Mesenchymal stem cell (in vitro differentiated cells and primary cell): ENCODE results near the gene RDH16.
A peak's percentile ranks its signal among the peaks of the same experiment; 100 is the strongest.

Experiments used
- DNase-seq: peaks from one replicate; pipeline ENCODE4 v3.0.0-alpha.2; 2013
- H2AFZ ChIP-seq: one replicate; pipeline ENCODE4 v1.6.1; 2013; ENCODE audit warnings: low read depth, mild to moderate bottlenecking, control low read depth, inconsistent platforms, low read length, moderate library complexity
- H2AK5ac ChIP-seq: 2 replicates; pipeline ENCODE4 v1.6.1; 2013; ENCODE audit warnings: low read length, moderate library complexity, mild to moderate bottlenecking, inconsistent platforms; ENCODE audit not compliant: severe bottlenecking
- H2BK120ac ChIP-seq: one replicate; pipeline ENCODE4 v1.6.1; 2013; ENCODE audit warnings: low read depth, mild to moderate bottlenecking, inconsistent platforms, low read length, moderate library complexity
- H2BK12ac ChIP-seq, 2 experiments: one replicate each; pipeline ENCODE4 v1.6.1; 2013; ENCODE audit warnings: inconsistent platforms in 2 of 2, low read length in 2 of 2, mild to moderate bottlenecking in 2 of 2, moderate library complexity in 2 of 2, control low read depth in 1 of 2
- H2BK15ac ChIP-seq: one replicate; pipeline ENCODE4 v1.6.1; 2013; ENCODE audit warnings: mild to moderate bottlenecking, low read depth, inconsistent platforms; ENCODE audit not compliant: poor library complexity, severe bottlenecking
- H2BK5ac ChIP-seq: 2 replicates; pipeline ENCODE4 v1.6.1; 2013; ENCODE audit warnings: low read depth, mild to moderate bottlenecking, low read length, control low read depth, inconsistent platforms; ENCODE audit not compliant: poor library complexity, severe bottlenecking
- H3K14ac ChIP-seq, 2 experiments: one replicate each; pipeline ENCODE4 v1.6.1; 2013; ENCODE audit warnings: inconsistent platforms in 2 of 2, low read length in 2 of 2, control low read depth in 1 of 2, mild to moderate bottlenecking in 1 of 2, moderate library complexity in 1 of 2
- H3K18ac ChIP-seq, 2 experiments: one replicate each; pipeline ENCODE4 v1.6.1; 2013; ENCODE audit warnings: inconsistent platforms in 2 of 2, low read length in 2 of 2, control low read depth in 1 of 2, low read depth in 1 of 2, mild to moderate bottlenecking in 1 of 2
- H3K23ac ChIP-seq, 2 experiments: one replicate each; pipeline ENCODE4 v1.6.1; 2013; ENCODE audit warnings: inconsistent platforms in 2 of 2, low read length in 2 of 2, mild to moderate bottlenecking in 2 of 2, moderate library complexity in 2 of 2, control low read depth in 1 of 2
- H3K27ac ChIP-seq: 2 replicates; pipeline ENCODE4 v1.5.1; 2013; ENCODE audit warnings: mild to moderate bottlenecking, moderate library complexity, low read length, control low read depth, inconsistent platforms; ENCODE audit not compliant: poor library complexity, severe bottlenecking
- H3K27me3 ChIP-seq, 2 experiments: 2 replicates each; pipeline versions ENCODE4 v1.6.1 to v1.7.0; 2013; ENCODE audit warnings: low read length in 2 of 2, mild to moderate bottlenecking in 2 of 2, moderate library complexity in 2 of 2, control low read depth in 1 of 2, inconsistent platforms in 1 of 2; ENCODE audit not compliant: control insufficient read depth in 1 of 2, insufficient read depth in 1 of 2
- H3K36me3 ChIP-seq, 2 experiments: 2 replicates each; pipeline versions ENCODE4 v1.6.1 to v1.7.0; 2013; ENCODE audit warnings: low read length in 2 of 2, control low read depth in 1 of 2, inconsistent platforms in 1 of 2, low read depth in 1 of 2, mild to moderate bottlenecking in 1 of 2; ENCODE audit not compliant: insufficient read depth in 2 of 2, control insufficient read depth in 1 of 2
- H3K4ac ChIP-seq, 2 experiments: one replicate each; pipeline ENCODE4 v1.6.1; 2013; ENCODE audit warnings: inconsistent platforms in 2 of 2, low read length in 2 of 2, mild to moderate bottlenecking in 2 of 2, moderate library complexity in 2 of 2, control low read depth in 1 of 2, low read depth in 1 of 2
- H3K4me1 ChIP-seq: 2 replicates; pipeline ENCODE4 v1.6.1; 2013; ENCODE audit warnings: low read depth, low read length, control low read depth; ENCODE audit not compliant: control insufficient read depth, insufficient read depth
- H3K4me2 ChIP-seq: 2 replicates; pipeline ENCODE4 v1.6.1; 2013; ENCODE audit warnings: low read length, mild to moderate bottlenecking, inconsistent platforms; ENCODE audit not compliant: poor library complexity, severe bottlenecking
- H3K4me3 ChIP-seq, 2 experiments: 2 replicates each; pipeline versions ENCODE4 v1.5.1 to v1.7.0; 2013; ENCODE audit warnings: low read length in 2 of 2, mild to moderate bottlenecking in 2 of 2, control low read depth in 1 of 2, low read depth in 1 of 2; ENCODE audit not compliant: insufficient read depth in 1 of 2
- H3K79me1 ChIP-seq: replicated peaks from 2 replicates; pipeline ENCODE4 v1.6.1; 2013; ENCODE audit warnings: mild to moderate bottlenecking, control low read depth, low read length, inconsistent platforms; ENCODE audit not compliant: poor library complexity, severe bottlenecking
- H3K9ac ChIP-seq: 2 replicates; pipeline ENCODE4 v1.7.0; 2013; ENCODE audit warnings: mild to moderate bottlenecking, low read length, moderate library complexity
- H3K9me3 ChIP-seq: 2 replicates; pipeline ENCODE4 v1.7.0; 2013; ENCODE audit warnings: mild to moderate bottlenecking, low read length; ENCODE audit not compliant: control insufficient read depth
- H4K8ac ChIP-seq: one replicate; pipeline ENCODE4 v1.6.1; 2013; ENCODE audit warnings: inconsistent platforms, mild to moderate bottlenecking, low read length, moderate library complexity
- H4K91ac ChIP-seq: one replicate; pipeline ENCODE4 v1.6.1; 2013; ENCODE audit warnings: mild to moderate bottlenecking, low read length, inconsistent platforms
- WGBS: methylation state at CpG from one replicate; pipeline ENCODE4 v1.1.7; 2013; ENCODE audit warnings: mixed read lengths; 5-methylcytosine and 5-hydroxymethylcytosine counted together

RDH16 gene

GRCh38 chr12:56930241-56930640 lies 27.2 kb downstream of the RDH16 start:
- H3K18ac ChIP-seq = no peak overlapping the region
- no peaks in the 10 kb centered on the region for H3K9me3 ChIP-seq
- H3K27ac ChIP-seq = no peak overlapping the region
- peaks cover 2% of the 10 kb centered on the region for H3K4me1 ChIP-seq
- H3K4ac ChIP-seq = no peak overlapping the region
- H3K4me2 ChIP-seq = no peak overlapping the region
- no peak overlapping the region for H2AK5ac ChIP-seq
- H2BK12ac ChIP-seq = peak overlapping the region; percentile 2 to 74
- H3K4me3 ChIP-seq = no peak overlapping the region
- no peak overlapping the region for H3K23ac ChIP-seq
- WGBS = 87% methylated on average over 8 of the region's 8 CpGs
- H3K36me3 ChIP-seq = no peaks in the 10 kb centered on the region
- no peak overlapping the region for H4K8ac ChIP-seq
- H3K79me1 ChIP-seq = no peaks in the 10 kb centered on the region
- peak overlapping the region; percentile 18 for H4K91ac ChIP-seq
- no peak overlapping the region for H2BK5ac ChIP-seq
- H2AFZ ChIP-seq = no peak overlapping the region
- H3K9ac ChIP-seq = no peak overlapping the region
- peaks cover 50 to 51% of the 10 kb centered on the region in 2 experiments for H3K27me3 ChIP-seq
- DNase-seq = no peak
- peak overlapping the region; percentile 13 for H2BK120ac ChIP-seq
- no peak overlapping the region for H3K14ac ChIP-seq
- peak overlapping the region; percentile 44 for H2BK15ac ChIP-seq

GRCh38 chr12:56929780-56930179 lies 27.6 kb downstream of the RDH16 start:
- Histone ChIP-seq H3K27me3 (peaks cover 48 to 51% of the 10 kb centered on the region in 2 experiments), H4K91ac (no peak overlapping the region), H3K9me3 (no peaks in the 10 kb centered on the region), H3K4me2 (no peak overlapping the region), H2AFZ (no peak overlapping the region), H3K18ac (no peak overlapping the region), H3K4ac (peak overlapping the region in 1 of 2 experiments; percentile 35), H3K9ac (no peak overlapping the region), H2BK12ac (peak overlapping the region in 1 of 2 experiments; percentile 74), H2BK5ac (no peak overlapping the region), H2BK15ac (peak overlapping the region; percentile 44), H2AK5ac (no peak overlapping the region), H2BK120ac (peak overlapping the region; percentile 13), H3K23ac (no peak overlapping the region), H3K4me1 (peaks cover 2% of the 10 kb centered on the region), H3K36me3 (no peaks in the 10 kb centered on the region), H3K27ac (no peak overlapping the region), H3K4me3 (no peak overlapping the region), H4K8ac (no peak overlapping the region), H3K14ac (no peak overlapping the region), H3K79me1 (no peaks in the 10 kb centered on the region)
- 94% methylated on average over 4 of the region's 4 CpGs for WGBS
- no peak for DNase-seq

- H3K36me3 ChIP-seq = no peaks in the 10 kb centered on the region
- WGBS = 65% methylated on average over 3 of the region's 3 CpGs
- DNase-seq = peak; percentile 62
- H3K4ac ChIP-seq = no peak overlapping the region
- H3K4me3 ChIP-seq = no peak overlapping the region
- no peak overlapping the region for H2AK5ac ChIP-seq
- H3K79me1 ChIP-seq = no peaks in the 10 kb centered on the region
- H3K14ac ChIP-seq = no peak overlapping the region
- no peak overlapping the region for H3K18ac ChIP-seq
- no peak overlapping the region for H3K4me2 ChIP-seq
- H2BK12ac ChIP-seq = peak overlapping the region in 1 of 2 experiments; percentile 13
- no peak overlapping the region for H3K9ac ChIP-seq
- no peak overlapping the region for H4K91ac ChIP-seq
- H4K8ac ChIP-seq = peak overlapping the region; percentile 24
- H3K27me3 ChIP-seq = peaks cover 47 to 48% of the 10 kb centered on the region in 2 experiments
- H2AFZ ChIP-seq = peak overlapping the region; percentile 21
- no peaks in the 10 kb centered on the region for H3K9me3 ChIP-seq
- H3K23ac ChIP-seq = no peak overlapping the region
- H2BK120ac ChIP-seq = no peak overlapping the region
- no peak overlapping the region for H2BK15ac ChIP-seq
- no peak overlapping the region for H3K27ac ChIP-seq
- no peak overlapping the region for H2BK5ac ChIP-seq
- H3K4me1 ChIP-seq = peaks cover 2% of the 10 kb centered on the region
Measured at GRCh38 chr12:56928262-56928661, 29.1 kb downstream of the RDH16 start.

GRCh38 chr12:56927281-56927680 lies 30.1 kb downstream of the RDH16 start:
- H2BK15ac ChIP-seq = no peak overlapping the region
- no peak overlapping the region for H3K4me3 ChIP-seq
- no peak overlapping the region for H3K4me2 ChIP-seq
- H3K27me3 ChIP-seq = peaks cover 46 to 47% of the 10 kb centered on the region in 2 experiments
- H3K79me1 ChIP-seq = no peaks in the 10 kb centered on the region
- no peak overlapping the region for H2BK120ac ChIP-seq
- no peak overlapping the region for H3K4ac ChIP-seq
- H2AFZ ChIP-seq = no peak overlapping the region
- no peak overlapping the region for H4K91ac ChIP-seq
- no peak for DNase-seq
- H3K18ac ChIP-seq = no peak overlapping the region
- no peak overlapping the region for H3K23ac ChIP-seq
- H2AK5ac ChIP-seq = no peak overlapping the region
- H3K9me3 ChIP-seq = no peaks in the 10 kb centered on the region
- H3K14ac ChIP-seq = no peak overlapping the region
- H3K4me1 ChIP-seq = peaks cover 2% of the 10 kb centered on the region
- H2BK5ac ChIP-seq = no peak overlapping the region
- H3K27ac ChIP-seq = no peak overlapping the region
- H4K8ac ChIP-seq = peak overlapping the region; percentile 63
- no peaks in the 10 kb centered on the region for H3K36me3 ChIP-seq
- WGBS = 93% methylated on average over 3 of the region's 4 CpGs
- H2BK12ac ChIP-seq = peak overlapping the region; percentile 38 to 67
- H3K9ac ChIP-seq = no peak overlapping the region
